Thoracic aorta (tissue), 2 donors: ENCODE results near the gene STX2. TPM values are rescaled to one million over a fixed set of nuclear protein-coding genes. Genes with fewer than 3 reads are reported as not detected.

Experiments used
- ATAC-seq: fragments of 150-250 bp; one replicate; pipeline ENCODE4 v1.8.0; 2017; ENCODE audit warnings: low read depth; ENCODE audit not compliant: insufficient number of reproducible peaks, low FRiP score
- DNase-seq: peaks from one replicate; pipeline ENCODE4 v3.0.0-alpha.2; 2020; ENCODE audit warnings: low spot score
- H3K27ac ChIP-seq, 2 donors: fragments of 200-600 bp; sonication (generic); 1 replicate in 1 of 2; 2 replicates in 1 of 2; pipeline ENCODE4 v1.5.1; 2016; ENCODE audit warnings: mild to moderate bottlenecking in 2 of 2, moderate library complexity in 2 of 2
- H3K27me3 ChIP-seq: fragments of 200-600 bp; sonication (generic); replicated peaks from 2 replicates; pipeline ENCODE4 v1.6.0; 2016; ENCODE audit warnings: mild to moderate bottlenecking; ENCODE audit not compliant: insufficient read depth
- H3K36me3 ChIP-seq: fragments of 200-600 bp; sonication (generic); one replicate; pipeline ENCODE4 v1.5.1; 2016
- H3K4me1 ChIP-seq, 2 donors: fragments of 200-600 bp; sonication (generic); 1 replicate in 1 of 2; 2 replicates in 1 of 2; pipeline versions ENCODE4 v1.5.1 to v1.6.0; 2016; ENCODE audit warnings: low read depth in 2 of 2, mild to moderate bottlenecking in 1 of 2; ENCODE audit not compliant: control insufficient read depth in 1 of 2
- H3K4me3 ChIP-seq: fragments of 200-600 bp; sonication (generic); 2 replicates; pipeline ENCODE4 v1.5.1; 2016; ENCODE audit warnings: mild to moderate bottlenecking
- H3K9me3 ChIP-seq: fragments of 200-600 bp; sonication (generic); 2 replicates; pipeline ENCODE4 v1.5.1; 2016
- total RNA-seq, 2 donors: library from RNA; depleted of rRNA; stranded (reverse); fragments of >200 nt; gene quantifications; one replicate each; pipeline versions ENCODE4 v1.1.0 to v1.2.3, GENCODE V29; 2016
- TF ChIP-seq, protein P1 (sequence below): fragments of 200-600 bp; sonication (generic); IDR thresholded peaks from one replicate; pipeline ENCODE4 v1.5.1; 2019; ENCODE audit warnings: antibody characterized with exemption

STX2 gene
- total RNA-seq, 2 donors from 2014 or later = 27.3 to 27.9 TPM

DNA sequence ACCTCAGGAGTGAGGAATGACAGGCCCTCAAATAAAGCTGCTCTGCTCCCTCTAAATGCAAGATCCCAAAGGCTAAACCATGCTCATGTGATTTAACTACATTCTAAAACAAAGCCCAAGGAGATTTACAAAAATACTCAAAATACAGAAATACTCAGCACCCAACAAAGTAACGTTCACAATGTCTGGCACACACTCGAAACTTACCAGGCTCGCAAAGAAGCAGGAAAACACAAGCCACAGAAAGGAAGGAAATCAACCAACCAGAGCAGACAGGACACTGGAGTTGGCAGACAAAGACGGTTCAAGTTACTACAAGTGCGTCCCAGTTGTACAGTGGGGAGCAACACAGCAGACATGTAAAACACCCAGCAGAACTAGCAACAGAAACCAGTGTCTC, 33.4 kb downstream of the STX2 start:
- H3K36me3 ChIP-seq = peaks cover 41% of the 10 kb centered on the region
- H3K4me3 ChIP-seq = no peak overlapping the region
- ATAC-seq (no peak), DNase-seq (no peak)
- TF ChIP-seq, protein P1, sequence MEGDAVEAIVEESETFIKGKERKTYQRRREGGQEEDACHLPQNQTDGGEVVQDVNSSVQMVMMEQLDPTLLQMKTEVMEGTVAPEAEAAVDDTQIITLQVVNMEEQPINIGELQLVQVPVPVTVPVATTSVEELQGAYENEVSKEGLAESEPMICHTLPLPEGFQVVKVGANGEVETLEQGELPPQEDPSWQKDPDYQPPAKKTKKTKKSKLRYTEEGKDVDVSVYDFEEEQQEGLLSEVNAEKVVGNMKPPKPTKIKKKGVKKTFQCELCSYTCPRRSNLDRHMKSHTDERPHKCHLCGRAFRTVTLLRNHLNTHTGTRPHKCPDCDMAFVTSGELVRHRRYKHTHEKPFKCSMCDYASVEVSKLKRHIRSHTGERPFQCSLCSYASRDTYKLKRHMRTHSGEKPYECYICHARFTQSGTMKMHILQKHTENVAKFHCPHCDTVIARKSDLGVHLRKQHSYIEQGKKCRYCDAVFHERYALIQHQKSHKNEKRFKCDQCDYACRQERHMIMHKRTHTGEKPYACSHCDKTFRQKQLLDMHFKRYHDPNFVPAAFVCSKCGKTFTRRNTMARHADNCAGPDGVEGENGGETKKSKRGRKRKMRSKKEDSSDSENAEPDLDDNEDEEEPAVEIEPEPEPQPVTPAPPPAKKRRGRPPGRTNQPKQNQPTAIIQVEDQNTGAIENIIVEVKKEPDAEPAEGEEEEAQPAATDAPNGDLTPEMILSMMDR = no peak
- H3K9me3 ChIP-seq = no peaks in the 10 kb centered on the region
- H3K27ac ChIP-seq = no peak overlapping the region
- no peaks in the 10 kb centered on the region for H3K4me1 ChIP-seq
- no peaks in the 10 kb centered on the region for H3K27me3 ChIP-seq

DNA sequence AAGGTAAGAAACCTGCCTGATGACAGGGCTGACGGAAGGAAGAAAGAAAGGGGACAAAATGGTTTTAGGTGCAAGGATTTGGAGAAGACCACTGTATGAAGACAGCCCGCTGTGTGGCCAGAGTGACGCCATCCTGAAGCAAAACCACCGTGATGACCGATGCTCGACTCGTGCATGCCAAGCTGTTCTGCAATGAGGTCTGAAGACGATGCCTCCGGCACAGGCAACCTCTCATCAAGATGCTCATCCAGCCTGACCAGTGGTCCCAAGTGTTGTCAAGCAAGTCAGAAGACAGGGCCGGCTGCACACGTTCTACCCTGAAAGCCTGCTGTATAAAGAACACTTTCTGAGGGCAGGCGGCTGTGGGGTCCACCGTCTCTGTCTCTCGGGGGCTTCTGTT, 34.8 kb downstream of the STX2 start:
- Histone ChIP-seq H3K4me1 (no peaks in the 10 kb centered on the region), H3K9me3 (no peaks in the 10 kb centered on the region), H3K36me3 (peaks cover 47% of the 10 kb centered on the region), H3K27me3 (no peaks in the 10 kb centered on the region), H3K27ac (no peak overlapping the region), H3K4me3 (no peak overlapping the region)
- ATAC-seq (no peak), DNase-seq (no peak)
- TF ChIP-seq, protein P1 = no peak

DNA sequence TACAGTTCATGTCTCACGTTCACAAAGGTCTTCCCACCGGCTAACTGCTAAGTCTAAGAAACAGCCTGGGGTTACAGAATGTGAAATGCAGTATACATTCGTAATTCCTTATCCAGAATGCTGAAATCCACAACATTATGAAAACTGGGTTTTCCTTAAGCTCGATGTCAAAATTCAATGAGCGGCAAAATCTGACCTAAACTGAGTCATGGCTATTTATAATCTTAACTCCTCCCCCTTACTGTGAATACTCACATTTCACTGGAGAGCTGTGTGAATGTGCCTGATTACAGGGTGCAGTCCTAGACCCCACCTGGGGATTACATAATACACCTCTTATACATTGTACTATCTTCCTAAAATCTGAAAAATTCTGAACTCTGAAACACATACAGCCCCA, 35.3 kb downstream of the STX2 start:
- Histone ChIP-seq H3K9me3 (no peaks in the 10 kb centered on the region), H3K27ac (no peak overlapping the region), H3K4me1 (no peaks in the 10 kb centered on the region), H3K27me3 (no peaks in the 10 kb centered on the region), H3K4me3 (no peak overlapping the region), H3K36me3 (peaks cover 47% of the 10 kb centered on the region)
- ATAC-seq = no peak
- no peak for DNase-seq
- TF ChIP-seq, protein P1 = no peak

DNA sequence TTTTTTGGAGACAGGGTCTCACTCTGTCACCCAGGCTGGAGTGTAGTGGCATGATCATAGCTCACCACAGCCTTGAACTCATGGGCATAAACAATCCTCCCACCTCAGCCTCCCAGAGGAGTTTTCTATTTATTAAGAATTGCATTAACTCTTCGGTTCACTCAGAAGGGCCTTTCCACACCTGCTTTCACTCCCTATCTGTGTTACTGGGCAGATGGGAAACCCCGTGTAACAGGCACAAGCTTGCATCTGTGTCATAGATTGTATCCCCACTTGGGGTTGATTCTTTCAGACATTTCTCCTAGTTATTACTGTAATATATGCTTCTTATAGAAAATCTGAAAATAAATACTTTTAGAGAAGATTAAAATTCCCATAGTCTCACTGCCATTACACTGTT, 38.7 kb downstream of the STX2 start:
- H3K27me3 ChIP-seq = no peaks in the 10 kb centered on the region
- no peak for DNase-seq
- H3K36me3 ChIP-seq = peaks cover 29% of the 10 kb centered on the region
- no peak overlapping the region for H3K4me3 ChIP-seq
- ATAC-seq = no peak
- H3K4me1 ChIP-seq = no peaks in the 10 kb centered on the region
- H3K9me3 ChIP-seq = no peaks in the 10 kb centered on the region
- H3K27ac ChIP-seq = no peak overlapping the region
- TF ChIP-seq, protein P1 = no peak

DNA sequence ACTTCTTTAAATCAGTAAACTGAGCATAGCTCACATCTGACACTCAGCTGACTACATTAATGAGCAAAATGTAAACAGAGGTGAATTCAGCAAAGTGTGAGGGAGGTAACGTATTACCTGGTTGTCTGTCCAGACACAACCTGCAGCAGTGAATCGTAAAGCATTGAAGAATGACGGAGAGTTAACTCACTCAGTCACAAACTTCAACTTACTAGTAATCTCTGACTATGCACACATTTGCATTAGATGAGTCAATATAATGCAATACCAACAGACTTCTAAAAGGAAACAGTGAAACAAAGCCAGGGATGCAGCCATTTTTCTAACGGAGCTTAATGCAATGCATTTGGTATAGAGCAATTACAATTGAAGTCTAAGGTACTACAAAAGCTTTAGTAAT, 40.0 kb downstream of the STX2 start:
- TF ChIP-seq, protein P1 = no peak
- H3K27me3 ChIP-seq = no peaks in the 10 kb centered on the region
- no peak overlapping the region for H3K27ac ChIP-seq
- H3K4me3 ChIP-seq = no peak overlapping the region
- peaks cover 27% of the 10 kb centered on the region for H3K36me3 ChIP-seq
- no peaks in the 10 kb centered on the region for H3K9me3 ChIP-seq
- no peaks in the 10 kb centered on the region for H3K4me1 ChIP-seq
- DNase-seq = no peak
- no peak for ATAC-seq
